ENCODE results near the gene FCHSD2.
"Not testable (repeated sequence)": the region's sequence is repeated elsewhere in the genome, so short reads cannot be mapped to it uniquely, and the experiment has no call there.

The FCHSD2 gene

GRCh38 chr11:72912253-72912652 is 229.9 kb downstream of the FCHSD2 start:
- no peak for DNase-seq (ENCODE audit: low read depth)
- no peak for TF ChIP-seq MYC (IDR thresholded peaks at IDR 0.05; ENCODE audit: low read depth, low read length)
- TF ChIP-seq POLR2A (IDR thresholded peaks at IDR 0.05; ENCODE audit: extremely low read depth, insufficient read length) = no peak
- TF ChIP-seq CTCF (IDR thresholded peaks at IDR 0.05; ENCODE audit: low read depth, low read length) = no peak
- no peak for TF ChIP-seq MAX (IDR thresholded peaks at IDR 0.05; ENCODE audit: low read depth, low read length)
- H3K4me3 ChIP-seq (ENCODE audit: low read depth, low read length) = no peak overlapping the region

GRCh38 chr11:72909558-72910388 is 232.3 kb downstream of the FCHSD2 start:
- not testable (repeated sequence) for DNase-seq (ENCODE audit: low read depth); H3K4me3 ChIP-seq (ENCODE audit: low read depth, low read length)

GRCh38 chr11:72908032-72908676 is 234.0 kb downstream of the FCHSD2 start:
- no peak overlapping the region for H3K4me3 ChIP-seq (ENCODE audit: low read depth, low read length)
- TF ChIP-seq MYC (IDR thresholded peaks at IDR 0.05; ENCODE audit: low read depth, low read length) (no peak), MAX (IDR thresholded peaks at IDR 0.05; ENCODE audit: low read depth, low read length) (no peak), POLR2A (IDR thresholded peaks at IDR 0.05; ENCODE audit: extremely low read depth, insufficient read length) (no peak), CTCF (IDR thresholded peaks at IDR 0.05; ENCODE audit: low read depth, low read length) (no peak)
- DNase-seq (ENCODE audit: low read depth) = no peak

- H3K4me3 ChIP-seq (ENCODE audit: low read depth, low read length) = no peak overlapping the region
- DNase-seq (ENCODE audit: low read depth) = no peak
- no peak for TF ChIP-seq CTCF (IDR thresholded peaks at IDR 0.05; ENCODE audit: low read depth, low read length)
- no peak for TF ChIP-seq MAX (IDR thresholded peaks at IDR 0.05; ENCODE audit: low read depth, low read length)
- TF ChIP-seq POLR2A (IDR thresholded peaks at IDR 0.05; ENCODE audit: extremely low read depth, insufficient read length) = no peak
- no peak for TF ChIP-seq MYC (IDR thresholded peaks at IDR 0.05; ENCODE audit: low read depth, low read length)
Measured at GRCh38 chr11:72904016-72904415, 238.1 kb downstream of the FCHSD2 start.

- no peak for DNase-seq (ENCODE audit: low read depth)
- H3K4me3 ChIP-seq (ENCODE audit: low read depth, low read length) = no peak overlapping the region
- no peak for TF ChIP-seq MYC (IDR thresholded peaks at IDR 0.05; ENCODE audit: low read depth, low read length)
- no peak for TF ChIP-seq POLR2A (IDR thresholded peaks at IDR 0.05; ENCODE audit: extremely low read depth, insufficient read length)
- no peak for TF ChIP-seq CTCF (IDR thresholded peaks at IDR 0.05; ENCODE audit: low read depth, low read length)
- TF ChIP-seq MAX (IDR thresholded peaks at IDR 0.05; ENCODE audit: low read depth, low read length) = no peak
Measured at GRCh38 chr11:72901374-72901773, 240.7 kb downstream of the FCHSD2 start.

- no peak overlapping the region for H3K4me3 ChIP-seq (ENCODE audit: low read depth, low read length)
- TF ChIP-seq MYC (IDR thresholded peaks at IDR 0.05; ENCODE audit: low read depth, low read length) (no peak), MAX (IDR thresholded peaks at IDR 0.05; ENCODE audit: low read depth, low read length) (no peak), POLR2A (IDR thresholded peaks at IDR 0.05; ENCODE audit: extremely low read depth, insufficient read length) (no peak), CTCF (IDR thresholded peaks at IDR 0.05; ENCODE audit: low read depth, low read length) (no peak)
- DNase-seq (ENCODE audit: low read depth) = no peak
Measured at GRCh38 chr11:72900013-72900412, 242.1 kb downstream of the FCHSD2 start.

Measured in NB4 (cell line).